K562 (cell line): ENCODE results near the gene AGFG2. TPM values are rescaled to one million over a fixed set of nuclear protein-coding genes. Genes with fewer than 3 reads are reported as not detected.

Experiments
- ARID1B ChIP-seq: fragments of 450-650 bp; IDR thresholded peaks from 2 replicates; pipeline ENCODE4 v1.6.1; 2016; ENCODE audit warnings: antibody characterized with exemption, mild to moderate bottlenecking, inconsistent platforms
- BCLAF1 ChIP-seq, 2 experiments: fragments of 450-650 bp in 1 of 2; IDR thresholded peaks; 2 replicates each; pipeline ENCODE4 v1.6.1; 2011 to 2017; ENCODE audit warnings: low read depth in 2 of 2, antibody characterized with exemption in 1 of 2, borderline replicate concordance in 1 of 2, low read length in 1 of 2, mild to moderate bottlenecking in 1 of 2, mixed read lengths in 1 of 2; ENCODE audit not compliant: control insufficient read depth in 1 of 2
- CC2D1A ChIP-seq: fragments of 450-650 bp; IDR thresholded peaks from 2 replicates; pipeline ENCODE4 v1.6.1; 2017; ENCODE audit warnings: mild to moderate bottlenecking
- CHD1 ChIP-seq: fragments of 200-600 bp; sonication (generic); IDR thresholded peaks from one replicate; pipeline ENCODE4 v1.6.1; 2012; ENCODE audit warnings: mild to moderate bottlenecking, moderate library complexity, low read length, inconsistent platforms
- E2F1 ChIP-seq: sonication (generic); formaldehyde crosslinking; IDR thresholded peaks from 2 replicates; pipeline ENCODE4 v1.8.1; 2023; ENCODE audit warnings: mild to moderate bottlenecking, missing genetic modification reagents, moderate library complexity
- EP300 ChIP-seq: IDR thresholded peaks from 2 replicates; pipeline ENCODE4 v1.6.1; 2012; ENCODE audit warnings: low read length, improper control_type of control experiment
- FOSL1 ChIP-seq: fragments of 200-800 bp; sonication (Bioruptor generic); conservative IDR thresholded peaks from 2 replicates; pipeline ENCODE4 v1.6.1; 2016; ENCODE audit warnings: missing genetic modification characterization, missing compliant biosample characterization
- IRF1 ChIP-seq: sonication (generic); formaldehyde crosslinking; IDR thresholded peaks from 2 replicates; pipeline ENCODE4 v1.8.0; 2022; ENCODE audit warnings: missing genetic modification reagents, mild to moderate bottlenecking, borderline replicate concordance
- KAT2B ChIP-seq: IDR thresholded peaks from one replicate; pipeline ENCODE4 v1.6.1; 2012; ENCODE audit warnings: low read depth, mild to moderate bottlenecking, control low read depth, inconsistent platforms, low read length, moderate library complexity
- KAT7 ChIP-seq: sonication (generic); formaldehyde crosslinking; IDR thresholded peaks from 2 replicates; pipeline ENCODE4 v1.8.0; 2022; ENCODE audit warnings: missing genetic modification reagents, mild to moderate bottlenecking, borderline replicate concordance
- KLF16 ChIP-seq: IDR thresholded peaks from 2 replicates; pipeline ENCODE4 v1.6.1; 2016; ENCODE audit warnings: antibody characterized with exemption
- PML ChIP-seq: IDR thresholded peaks from 2 replicates; pipeline ENCODE4 v1.6.1; 2012; ENCODE audit warnings: low read length, inconsistent platforms
- SNIP1 ChIP-seq: fragments of 450-650 bp; IDR thresholded peaks from 2 replicates; pipeline ENCODE4 v1.7.1; 2017; ENCODE audit warnings: low read depth, mild to moderate bottlenecking
- SNRNP70 ChIP-seq: fragments of 200-400 bp; formaldehyde crosslinking; optimal IDR thresholded peaks from 2 replicates; pipeline ENCODE3; 2017; ENCODE audit warnings: low read depth, low read length
- TAF7 ChIP-seq: fragments of 450-650 bp; IDR thresholded peaks from 2 replicates; pipeline ENCODE4 v1.6.1; 2016; ENCODE audit warnings: missing genetic modification characterization, missing compliant biosample characterization
- TRIM24 ChIP-seq, 2 experiments: fragments of 450-650 bp; IDR thresholded peaks; 2 replicates each; pipeline ENCODE4 v1.6.1; 2016
- ZNF512 ChIP-seq: IDR thresholded peaks from 2 replicates; pipeline ENCODE4 v1.6.1; 2016; ENCODE audit warnings: missing genetic modification characterization, missing compliant biosample characterization
- ZNF644 ChIP-seq: fragments of 200-800 bp; sonication (Bioruptor generic); IDR thresholded peaks from 2 replicates; pipeline ENCODE4 v1.6.1; 2016; ENCODE audit warnings: low read depth, missing genetic modification characterization, missing compliant biosample characterization
- ZNF695 ChIP-seq: fragments of 450-650 bp; formaldehyde crosslinking; IDR thresholded peaks from 2 replicates; pipeline ENCODE4 v1.4.0; 2020; ENCODE audit warnings: mild to moderate bottlenecking, moderate library complexity
- polyA plus RNA-seq, 8 experiments: library from polyadenylated mRNA; depleted of rRNA in 4 of 8; stranded (reverse) in 5 of 8; unstranded in 3 of 8; fragments of >200 nt; fragmentation: Nextera tagmentation in 2 of 8; fragmentation: Illumina TruSeq in 1 of 8; extraction: Ambion mirVana in 2 of 8; extraction: Trizol in 1 of 8; gene quantifications; 2 replicates each; pipeline versions ENCODE4 v1.2.1 to v1.2.3, GENCODE V29; 2011 to 2014; ENCODE audit warnings: inconsistent platforms in 1 of 8, missing spikeins in 1 of 8
- total RNA-seq, 7 experiments: library from RNA; depleted of rRNA in 6 of 7; stranded (reverse); fragments of >200 nt in 6 of 7; fragmentation: Illumina TruSeq in 2 of 7; extraction: Trizol in 2 of 7; gene quantifications; 2 replicates each; pipeline versions ENCODE4 v1.2.1 to v1.2.3, GENCODE V29; 2011 to 2021; ENCODE audit warnings: low replicate concordance in 1 of 7

The AGFG2 gene
- total and polyA plus RNA-seq, 9 of the 15 experiments (the other 6 are each of a cell fraction or from before 2014, with no cell fraction given) = 0.31 to 23.1 (median 6.5) TPM

- TF ChIP-seq BCLAF1 (IDR thresholded peaks at IDR 0.05; ENCODE audit: borderline replicate concordance in 1 of 2, control insufficient read depth in 1 of 2, low read depth in 2 of 2, low read length in 1 of 2) (no peak), ARID1B (peak; percentile 57; the same call in 1 of the 2 replicates), KLF16 (peak; percentile 91; the same call in 1 of the 2 replicates), EP300 (peak; percentile 60), ZNF644 (tag) (no peak), CC2D1A (peak; percentile 85; the same call in 1 of the 2 replicates), IRF1 (CRISPR knock-in tag) (0 out of 2 replicates have a peak, but pooled peaks have one; percentile 49), KAT7 (CRISPR knock-in tag) (peak; percentile 72; the same call in 1 of the 2 replicates), KAT2B (no peak), SNRNP70 (no peak), PML (peak; percentile 93), E2F1 (CRISPR knock-in tag) (peak; percentile 51; the same call in 1 of the 2 replicates), ZNF512 (tag) (0 out of 2 replicates have a peak, but pooled peaks have one; percentile 41), CHD1 (peak; percentile 99), TAF7 (peak; percentile 95), SNIP1 (no peak), FOSL1 (peak; percentile 39; the same call in 1 of the 2 replicates), TRIM24 (IDR thresholded peaks at IDR 0.05) (peak in 1 of 2 experiments; percentile 87; a peak in 2 of 4 replicates), ZNF695 (CRISPR knock-in tag) (0 out of 2 replicates have a peak, but pooled peaks have one; percentile 24)
Observed at GRCh38 chr7:100585511-100586265, 46.7 kb downstream of the AGFG2 start, which contains the start of gene LRCH4 (continued).
